ENCODE data around the gene ACTN1. TPM values are rescaled to one million over a fixed set of nuclear protein-coding genes. Genes with fewer than 3 reads are reported as not detected.

Gene ACTN1
- polyA plus RNA-seq, 3 donors = 41.4 to 75.0 (median 69.4) TPM

DNA sequence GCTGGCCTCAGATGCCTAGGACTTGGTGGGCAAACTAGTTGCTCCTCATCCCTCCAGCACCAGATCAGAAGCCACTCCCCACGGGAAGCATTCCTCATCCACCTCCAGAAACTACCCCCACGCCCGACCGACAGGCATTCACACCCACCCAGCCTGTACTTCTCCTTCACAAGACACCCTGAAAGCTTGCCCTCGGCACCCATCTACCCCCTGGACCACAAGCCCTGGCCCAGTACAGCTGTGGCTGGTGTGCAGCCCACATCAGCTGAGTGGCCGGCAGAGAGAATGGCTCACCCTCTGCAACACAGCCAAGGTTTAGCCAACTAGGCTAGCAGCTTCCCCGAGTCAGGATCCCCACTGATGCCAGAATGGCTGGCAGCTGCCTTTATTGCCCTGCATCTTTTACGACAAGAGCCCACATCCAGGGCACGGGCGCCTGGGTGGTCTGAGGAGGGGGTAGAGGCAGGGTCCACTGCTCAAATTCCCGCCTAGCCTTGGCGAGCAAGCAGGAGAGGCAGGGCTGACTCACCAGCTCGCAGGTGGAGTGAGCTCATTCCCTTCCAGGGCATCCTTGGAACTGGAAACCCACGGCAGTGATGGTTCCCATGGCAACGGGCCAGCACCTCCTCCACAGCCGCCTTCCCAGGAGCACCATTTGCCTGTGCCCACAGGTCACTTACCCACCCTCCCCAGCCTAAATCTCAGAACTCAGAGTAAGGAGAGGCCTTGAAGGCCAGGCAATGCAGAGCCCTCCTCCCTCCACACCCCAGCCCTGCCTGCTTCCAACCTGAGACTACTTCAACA is 17.1 kb downstream of the ACTN1 start:
- no peak overlapping the region for H3K4me3 Mint-ChIP-seq
- Histone ChIP-seq H3K79me2 (ENCODE audit: insufficient read depth, low read length) (peaks cover 100% of the 10 kb centered on the region), H3K4me1 (ENCODE audit: control insufficient read depth in 1 of 2, insufficient read depth in 2 of 2, low read length in 2 of 2) (peaks cover 24% of the 10 kb centered on the region in 2 donors), H3K9ac (ENCODE audit: insufficient read depth, low read length, poor library complexity, severe bottlenecking) (no peak overlapping the region), H4K20me1 (ENCODE audit: insufficient read depth, low read length) (peaks cover 83% of the 10 kb centered on the region), H3K4me3 (replicated peaks in 1 of 3; ENCODE audit: low read depth in 2 of 3, low read length in 3 of 3) (no peak overlapping the region), H3K27ac (ENCODE audit: low read depth in 1 of 2, low read length in 2 of 2) (no peak overlapping the region), H3K27me3 (ENCODE audit: control insufficient read depth in 2 of 2, insufficient read depth in 2 of 2, low read length in 2 of 2) (no peaks in the 10 kb centered on the region), H3K36me3 (replicated peaks in 1 of 2; ENCODE audit: control insufficient read depth in 1 of 2, insufficient read depth in 2 of 2, low read length in 2 of 2) (peaks cover 4 to 21% of the 10 kb centered on the region in 2 donors), H3K4me2 (replicated peaks; ENCODE audit: extremely low read depth, low read length, poor library complexity, severe bottlenecking) (no peak overlapping the region), H2AFZ (ENCODE audit: insufficient read depth, low read depth, low read length, poor library complexity, severe bottlenecking) (no peak overlapping the region), H3K9me3 (replicated peaks in 1 of 2; ENCODE audit: control insufficient read depth in 1 of 2, insufficient read depth in 1 of 2, low read length in 2 of 2) (no peaks in the 10 kb centered on the region)
- peaks cover 52% of the 10 kb centered on the region for H3K4me1 Mint-ChIP-seq
- H3K27ac Mint-ChIP-seq = peak overlapping the region in 3 of 7 donors; percentile 22 to 82 (median 56)
- no peak for DNase-seq
- TF ChIP-seq, protein P1, sequence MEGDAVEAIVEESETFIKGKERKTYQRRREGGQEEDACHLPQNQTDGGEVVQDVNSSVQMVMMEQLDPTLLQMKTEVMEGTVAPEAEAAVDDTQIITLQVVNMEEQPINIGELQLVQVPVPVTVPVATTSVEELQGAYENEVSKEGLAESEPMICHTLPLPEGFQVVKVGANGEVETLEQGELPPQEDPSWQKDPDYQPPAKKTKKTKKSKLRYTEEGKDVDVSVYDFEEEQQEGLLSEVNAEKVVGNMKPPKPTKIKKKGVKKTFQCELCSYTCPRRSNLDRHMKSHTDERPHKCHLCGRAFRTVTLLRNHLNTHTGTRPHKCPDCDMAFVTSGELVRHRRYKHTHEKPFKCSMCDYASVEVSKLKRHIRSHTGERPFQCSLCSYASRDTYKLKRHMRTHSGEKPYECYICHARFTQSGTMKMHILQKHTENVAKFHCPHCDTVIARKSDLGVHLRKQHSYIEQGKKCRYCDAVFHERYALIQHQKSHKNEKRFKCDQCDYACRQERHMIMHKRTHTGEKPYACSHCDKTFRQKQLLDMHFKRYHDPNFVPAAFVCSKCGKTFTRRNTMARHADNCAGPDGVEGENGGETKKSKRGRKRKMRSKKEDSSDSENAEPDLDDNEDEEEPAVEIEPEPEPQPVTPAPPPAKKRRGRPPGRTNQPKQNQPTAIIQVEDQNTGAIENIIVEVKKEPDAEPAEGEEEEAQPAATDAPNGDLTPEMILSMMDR (IDR thresholded peaks at IDR 0.05) = no peak
- intact Hi-C loops (cut with micrococcal nuclease) = no loop called here
- WGBS (ENCODE audit: insufficient coverage) = 92% methylated on average over 11 of the region's 16 CpGs
- peaks cover 0 to 1% (median 0%) of the 10 kb centered on the region in 7 donors for H3K9me3 Mint-ChIP-seq
- H3K27me3 Mint-ChIP-seq (ENCODE audit: low read depth in 3 of 3) = peaks cover 0 to 2% (median 0%) of the 10 kb centered on the region in 3 donors
- H3K36me3 Mint-ChIP-seq = peaks cover 20 to 37% of the 10 kb centered on the region in 2 donors

DNA sequence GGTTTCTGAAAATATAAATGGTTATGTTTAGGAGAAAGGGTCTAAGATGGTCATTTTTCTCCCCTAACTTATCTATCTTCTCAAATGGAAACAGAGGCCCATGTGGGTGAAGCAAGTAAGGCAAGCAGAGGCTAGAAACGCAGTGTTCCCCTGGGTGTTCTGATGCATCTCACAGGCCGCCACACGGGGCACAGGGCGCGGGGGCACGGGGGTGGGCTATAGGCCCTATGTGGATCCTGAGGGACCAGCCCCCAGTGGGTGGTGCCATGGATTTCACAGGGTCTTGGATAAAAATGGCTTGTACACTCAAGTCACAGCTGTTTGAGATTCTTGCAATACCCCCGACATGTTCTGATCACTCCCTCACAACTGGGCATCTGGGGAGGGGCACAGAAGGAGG is 17.7 kb downstream of the ACTN1 start:
- peaks cover 0 to 1% (median 0%) of the 10 kb centered on the region in 7 donors for H3K9me3 Mint-ChIP-seq
- H3K4me1 ChIP-seq (ENCODE audit: control insufficient read depth in 1 of 2, insufficient read depth in 2 of 2, low read length in 2 of 2) = peaks cover 28 to 30% of the 10 kb centered on the region in 2 donors
- H3K27me3 Mint-ChIP-seq (ENCODE audit: low read depth in 3 of 3) = peaks cover 0 to 2% (median 0%) of the 10 kb centered on the region in 3 donors
- no peak overlapping the region for H3K4me3 ChIP-seq (replicated peaks in 1 of 3; ENCODE audit: low read depth in 2 of 3, low read length in 3 of 3)
- TF ChIP-seq, protein P1 (IDR thresholded peaks at IDR 0.05) = no peak
- H4K20me1 ChIP-seq (ENCODE audit: insufficient read depth, low read length) = peaks cover 83% of the 10 kb centered on the region
- peaks cover 25 to 43% of the 10 kb centered on the region in 2 donors for H3K36me3 Mint-ChIP-seq
- no peak overlapping the region for H3K9ac ChIP-seq (ENCODE audit: insufficient read depth, low read length, poor library complexity, severe bottlenecking)
- H3K36me3 ChIP-seq (replicated peaks in 1 of 2; ENCODE audit: control insufficient read depth in 1 of 2, insufficient read depth in 2 of 2, low read length in 2 of 2) = peaks cover 4 to 18% of the 10 kb centered on the region in 2 donors
- no peak overlapping the region for H2AFZ ChIP-seq (ENCODE audit: insufficient read depth, low read depth, low read length, poor library complexity, severe bottlenecking)
- H3K4me2 ChIP-seq (replicated peaks; ENCODE audit: extremely low read depth, low read length, poor library complexity, severe bottlenecking) = no peak overlapping the region
- DNase-seq = no peak
- H3K27me3 ChIP-seq (ENCODE audit: control insufficient read depth in 2 of 2, insufficient read depth in 2 of 2, low read length in 2 of 2) = no peaks in the 10 kb centered on the region
- no peak overlapping the region for H3K27ac ChIP-seq (ENCODE audit: low read depth in 1 of 2, low read length in 2 of 2)
- H3K27ac Mint-ChIP-seq = peak overlapping the region in 3 of 7 donors; percentile 35 to 82 (median 56)
- H3K9me3 ChIP-seq (replicated peaks in 1 of 2; ENCODE audit: control insufficient read depth in 1 of 2, insufficient read depth in 1 of 2, low read length in 2 of 2) = no peaks in the 10 kb centered on the region
- H3K79me2 ChIP-seq (ENCODE audit: insufficient read depth, low read length) = peaks cover 100% of the 10 kb centered on the region
- WGBS (ENCODE audit: insufficient coverage) = 91% methylated on average over 7 of the region's 7 CpGs
- intact Hi-C loops (cut with micrococcal nuclease) = no loop called here
- no peak overlapping the region for H3K4me3 Mint-ChIP-seq
- H3K4me1 Mint-ChIP-seq = peaks cover 53% of the 10 kb centered on the region

All from CD14-positive monocyte (primary cell).